HepG2 (cell line): Measurements from ENCODE around the gene TUBGCP6. TPM values are rescaled to one million over a fixed set of nuclear protein-coding genes. Genes with fewer than 3 reads are reported as not detected.
"Not testable (repeated sequence)": the region's sequence is repeated elsewhere in the genome, so short reads cannot be mapped to it uniquely, and the experiment has no call there.

Experiments used
- ATAC-seq: fragments of 200-7000 bp; cut with Tn5 transposase; 3 replicates; pipeline ENCODE4 v1.9.1; 2020; ENCODE audit warnings: mild to moderate bottlenecking, moderate library complexity
- BruUV-seq: library from RNA; stranded (reverse); fragments of 400-500 nt; replicated peaks from 2 replicates; lab custom pipeline; 2021; lab: Mats Ljungman, UMichigan
- CTCF ChIA-PET: fragments of 300-600 bp; formaldehyde crosslinking; extraction: SDS; loops from one replicate; lab custom pipeline; 2021; ENCODE audit warnings: low total read pairs, inconsistent platforms, low intra/inter-chr PET ratio; lab: Yijun Ruan, JAX
- POLR2A ChIA-PET: fragments of 350-600 bp; sonication (Branson Sonifier 250); formaldehyde crosslinking; loops from one replicate; lab custom pipeline; 2020; ENCODE audit warnings: antibody characterized with exemption, inconsistent platforms; lab: Yijun Ruan, JAX
- DNase-seq: peaks from one replicate; pipeline ENCODE4 v3.0.0-alpha.2; 2015; ENCODE audit warnings: low spot score
- FAIRE-seq: peaks from 3 replicates; lab custom pipeline; 2011; peaks lifted over from hg19 to GRCh38; lab: Jason Lieb, UNC
- H2AFZ ChIP-seq: one replicate; pipeline ENCODE4 v1.6.1; 2011; ENCODE audit warnings: low read length, inconsistent platforms
- H3K27ac ChIP-seq: fragments of 300-600 bp; 3 replicates; pipeline ENCODE4 v1.8.0; 2011; ENCODE audit warnings: mixed run types, mild to moderate bottlenecking, mixed read lengths, low read length, inconsistent platforms; ENCODE audit not compliant: insufficient read depth; ENCODE audit errors: extremely low read length
- H3K27me3 ChIP-seq, 2 experiments: fragments of 200-600 bp in 1 of 2; 2 replicates in 1 of 2; 3 replicates in 1 of 2; pipeline versions ENCODE4 v1.6.0 to v1.8.0; 2011; ENCODE audit warnings: low read length in 2 of 2, mild to moderate bottlenecking in 2 of 2, moderate library complexity in 2 of 2, inconsistent platforms in 1 of 2; ENCODE audit not compliant: insufficient read depth in 2 of 2, control insufficient read depth in 1 of 2
- H3K36me3 ChIP-seq, 2 experiments: fragments of 200-600 bp in 1 of 2; replicated peaks in 1 of 2; 2 replicates in 1 of 2; 3 replicates in 1 of 2; pipeline versions ENCODE4 v1.5.1 to v1.8.0; 2011; ENCODE audit warnings: low read length in 2 of 2, inconsistent platforms in 1 of 2; ENCODE audit not compliant: insufficient read depth in 2 of 2, control insufficient read depth in 1 of 2
- H3K4me1 ChIP-seq: 2 replicates; pipeline ENCODE4 v1.5.1; 2012; ENCODE audit warnings: low read length, inconsistent platforms; ENCODE audit not compliant: insufficient read depth
- H3K4me2 ChIP-seq: 2 replicates; pipeline ENCODE4 v1.6.0; 2011; ENCODE audit warnings: low read depth, low read length, inconsistent platforms
- H3K4me3 ChIP-seq, 3 experiments: fragments of 200-600 bp in 1 of 3; sonication (generic), shearing (Covaris generic) in 1 of 3; replicated peaks in 1 of 3; 2 replicates each; pipeline ENCODE4 v1.5.1; 2011 to 2016; ENCODE audit warnings: low read length in 3 of 3, inconsistent platforms in 2 of 3, low read depth in 2 of 3, mild to moderate bottlenecking in 2 of 3, control low read depth in 1 of 3, mixed read lengths in 1 of 3; ENCODE audit not compliant: insufficient read depth in 1 of 3
- H3K79me2 ChIP-seq: one replicate; pipeline ENCODE4 v1.6.1; 2011; ENCODE audit warnings: low read length, inconsistent platforms; ENCODE audit not compliant: insufficient read depth
- H3K9ac ChIP-seq: 2 replicates; pipeline ENCODE4 v1.6.0; 2011; ENCODE audit warnings: mild to moderate bottlenecking, low read depth, low read length, inconsistent platforms; ENCODE audit not compliant: insufficient read depth
- H3K9me3 ChIP-seq: 2 replicates; pipeline ENCODE4 v1.5.1; 2012; ENCODE audit warnings: mild to moderate bottlenecking, low read length
- H4K20me1 ChIP-seq: 2 replicates; pipeline ENCODE4 v1.6.0; 2011; ENCODE audit warnings: inconsistent platforms, mild to moderate bottlenecking, low read length, moderate library complexity; ENCODE audit not compliant: insufficient read depth
- AGO2 ChIP-seq: fragments of 200-400 bp; formaldehyde crosslinking; optimal IDR thresholded peaks from 2 replicates; pipeline ENCODE3; 2017; ENCODE audit warnings: mild to moderate bottlenecking, low read depth, low read length, moderate library complexity
- ARID5B ChIP-seq: IDR thresholded peaks from 2 replicates; pipeline ENCODE4 v1.4.0; 2020; ENCODE audit warnings: mild to moderate bottlenecking, missing genetic modification reagents
- HDAC2 ChIP-seq: sonication (generic); formaldehyde crosslinking; IDR thresholded peaks from 2 replicates; pipeline ENCODE4 v1.4.0; 2020; ENCODE audit warnings: missing genetic modification reagents
- IRX3 ChIP-seq: sonication (generic); formaldehyde crosslinking; IDR thresholded peaks from 2 replicates; pipeline ENCODE4 v1.8.1; 2023; ENCODE audit warnings: mild to moderate bottlenecking, low read depth, missing genetic modification reagents, borderline replicate concordance
- ISL2 ChIP-seq: sonication (generic); formaldehyde crosslinking; IDR thresholded peaks from 2 replicates; pipeline ENCODE4 v1.5.0; 2020; ENCODE audit warnings: missing genetic modification reagents
- MTF1 ChIP-seq: sonication (generic); formaldehyde crosslinking; IDR thresholded peaks from 2 replicates; pipeline ENCODE4 v1.5.0; 2020; ENCODE audit warnings: missing genetic modification reagents
- MXD4 ChIP-seq: IDR thresholded peaks from 2 replicates; pipeline ENCODE4 v1.6.1; 2016; ENCODE audit warnings: mild to moderate bottlenecking, missing biosample characterization, missing genetic modification reagents
- PCBP1 ChIP-seq: fragments of 200-400 bp; formaldehyde crosslinking; IDR thresholded peaks from 2 replicates; pipeline ENCODE4 v1.6.1; 2017; ENCODE audit warnings: mild to moderate bottlenecking, low read depth, low read length, borderline replicate concordance
- ZBTB21 ChIP-seq: sonication (generic); formaldehyde crosslinking; IDR thresholded peaks from 2 replicates; pipeline ENCODE4 v1.4.0; 2020; ENCODE audit warnings: missing genetic modification reagents
- ZFP37 ChIP-seq: sonication (generic); formaldehyde crosslinking; IDR thresholded peaks from 2 replicates; pipeline ENCODE4 v1.4.0; 2020; ENCODE audit warnings: missing genetic modification reagents, borderline replicate concordance
- ZNF577 ChIP-seq: sonication (generic); formaldehyde crosslinking; IDR thresholded peaks from 2 replicates; pipeline ENCODE4 v1.4.0; 2020; ENCODE audit warnings: mild to moderate bottlenecking, low read depth, missing genetic modification reagents, borderline replicate concordance
- WGBS: methylation state at CpG from one replicate; pipeline ENCODE4 v1.1.6; 2017; ENCODE audit warnings: low lambda C conversion rate; 5-methylcytosine and 5-hydroxymethylcytosine counted together
- in situ Hi-C: cut with HindIII; loops from 2 replicates; pipeline ENCODE4 v1.10.0; 2017; ENCODE audit warnings: low pct_unique_long_range_greater_than_20kb; ENCODE audit not compliant: extremely low pct_ligation_motif_present
- intact Hi-C: fragments of 100-400 bp; cut with micrococcal nuclease; formaldehyde crosslinking; loops from one replicate; pipeline ENCODE4 v1.10.0; 2022; ENCODE audit not compliant: unreplicated experiment
- polyA plus RNA-seq, 8 experiments: library from polyadenylated mRNA; depleted of rRNA in 3 of 8; stranded (reverse) in 7 of 8; unstranded in 1 of 8; fragments of >200 nt; fragmentation: Illumina TruSeq in 4 of 8; extraction: Trizol in 4 of 8; gene quantifications; 2 replicates each; pipeline versions ENCODE4 v1.2.1 to v1.2.3, GENCODE V29; 2011 to 2016; ENCODE audit warnings: low read depth in 4 of 8, missing spikeins in 1 of 8, mixed read lengths in 1 of 8; ENCODE audit not compliant: insufficient read depth in 1 of 8
- total RNA-seq, 5 experiments: library from RNA; depleted of rRNA; stranded (reverse); fragments of >200 nt; fragmentation: Illumina TruSeq; extraction: Trizol; gene quantifications; 2 replicates each; pipeline ENCODE4 v1.2.3, GENCODE V29; 2016; ENCODE audit warnings: low read depth in 1 of 5
- TF ChIP-seq, protein P1 (sequence below): sonication (generic); formaldehyde crosslinking; IDR thresholded peaks from 2 replicates; pipeline ENCODE4 v1.8.0; 2022; ENCODE audit warnings: mild to moderate bottlenecking, missing genetic modification reagents, moderate library complexity

The TUBGCP6 gene
- total and polyA plus RNA-seq, 2 of the 13 experiments (the other 11 are each of a cell fraction or from before 2014, with no cell fraction given) = 14.6 to 15.7 TPM

DNA sequence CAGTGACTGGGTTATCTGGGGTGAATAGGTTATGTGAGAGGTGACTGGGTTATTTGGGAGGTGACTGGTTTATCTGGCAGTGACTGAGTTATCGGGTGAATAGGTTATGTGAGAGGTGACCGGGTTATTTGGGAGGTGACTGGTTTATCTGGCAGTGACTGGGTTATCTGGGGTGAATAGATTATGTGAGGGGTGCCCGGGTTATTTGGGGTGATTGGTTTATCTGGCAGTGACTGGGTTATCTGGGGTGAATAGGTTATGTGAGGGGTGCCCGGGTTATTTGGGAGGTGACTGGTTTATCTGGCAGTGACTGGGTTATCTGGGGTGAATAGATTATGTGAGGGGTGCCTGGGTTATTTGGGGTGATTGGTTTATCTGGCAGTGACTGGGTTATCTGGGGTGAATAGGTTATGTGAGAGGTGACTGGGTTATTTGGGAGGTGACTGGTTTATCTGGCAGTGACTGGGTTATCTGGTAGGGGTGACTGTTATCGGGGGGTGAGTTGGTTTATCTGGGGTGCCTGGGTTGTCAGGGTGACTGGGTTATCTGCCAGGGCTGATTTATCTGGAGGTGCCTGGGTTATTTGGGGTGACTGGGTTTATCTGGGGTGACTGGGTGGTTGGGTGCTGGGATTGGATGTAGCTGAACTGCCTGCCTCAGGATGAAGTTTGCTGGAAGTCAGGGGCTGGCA, 76.2 kb downstream of the TUBGCP6 start:
- FAIRE-seq, H3K9me3 ChIP-seq, BruUV-seq, DNase-seq, in situ Hi-C loops, H3K4me3 ChIP-seq, H3K9ac ChIP-seq, H3K4me2 ChIP-seq, H3K27ac ChIP-seq, H3K79me2 ChIP-seq, H4K20me1 ChIP-seq, intact Hi-C loops, H2AFZ ChIP-seq, POLR2A ChIA-PET, ATAC-seq, H3K36me3 ChIP-seq: not testable (repeated sequence)
- 0% methylated on average over 5 of the region's 5 CpGs for WGBS
- H3K27me3 ChIP-seq = peaks cover 0 to 11% of the 10 kb centered on the region in 2 experiments; a peak in 2 of 5 replicates
- CTCF ChIA-PET = interaction anchor here (1.4 kb wide), 1 partner anchor 41 kb away, joined by 3 read pairs; no protein-coding TSS in a partner anchor
- peaks cover 19% of the 10 kb centered on the region for H3K4me1 ChIP-seq

DNA sequence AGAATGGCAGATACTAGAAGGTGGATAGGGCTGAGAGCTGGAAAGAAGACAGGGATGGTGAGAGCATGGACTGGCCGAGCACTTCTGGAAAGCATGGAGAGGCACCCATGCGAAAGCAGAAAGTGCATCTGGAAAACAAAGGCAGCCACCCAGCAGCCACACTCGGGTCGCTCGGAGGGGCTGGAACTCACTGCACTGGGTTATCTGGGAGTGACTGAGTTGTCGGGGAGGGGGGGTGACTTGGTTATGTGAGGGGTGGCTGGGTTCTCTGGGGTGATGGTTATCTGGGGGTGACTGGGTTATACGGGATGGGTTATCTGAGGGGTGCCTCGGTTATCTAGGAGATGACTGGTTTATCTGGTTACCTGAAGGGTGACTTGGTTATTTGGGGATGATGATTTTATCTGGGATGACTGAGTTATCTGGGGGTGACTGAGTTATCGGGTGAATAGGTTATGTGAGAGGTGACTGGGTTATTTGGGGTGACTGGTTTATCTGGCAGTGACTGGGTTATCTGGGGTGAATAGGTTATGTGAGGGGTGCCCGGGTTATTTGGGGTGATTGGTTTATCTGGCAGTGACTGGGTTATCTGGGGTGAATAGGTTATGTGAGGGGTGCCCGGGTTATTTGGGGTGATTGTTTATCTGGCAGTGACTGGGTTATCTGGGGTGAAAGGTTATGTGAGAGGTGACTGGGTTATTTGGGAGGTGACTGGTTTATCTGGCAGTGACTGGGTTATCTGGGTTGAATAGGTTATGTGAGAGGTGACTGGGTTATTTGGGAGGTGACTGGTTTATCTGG, 76.9 kb downstream of the TUBGCP6 start:
- ATAC-seq = no peak
- Histone ChIP-seq H3K9ac (no peak overlapping the region), H3K4me1 (peaks cover 19% of the 10 kb centered on the region), H4K20me1 (no peaks in the 10 kb centered on the region), H3K36me3 (no peaks in the 10 kb centered on the region), H2AFZ (no peak overlapping the region), H3K9me3 (no peaks in the 10 kb centered on the region), H3K27me3 (peaks cover 0 to 18% of the 10 kb centered on the region in 2 experiments; a peak in 2 of 5 replicates), H3K79me2 (no peaks in the 10 kb centered on the region), H3K27ac (no peak overlapping the region), H3K4me3 (no peak overlapping the region), H3K4me2 (no peak overlapping the region)
- POLR2A ChIA-PET = no interaction called here
- TF ChIP-seq AGO2 (no peak), ISL2 (CRISPR knock-in tag) (no peak), ZFP37 (CRISPR knock-in tag) (no peak), IRX3 (CRISPR knock-in tag) (no peak), PCBP1 (no peak), HDAC2 (no peak), ZNF577 (CRISPR knock-in tag) (no peak), ARID5B (no peak), MXD4 (CRISPR knock-in tag) (no peak), MTF1 (CRISPR knock-in tag) (no peak), ZBTB21 (no peak)
- TF ChIP-seq, protein P1, sequence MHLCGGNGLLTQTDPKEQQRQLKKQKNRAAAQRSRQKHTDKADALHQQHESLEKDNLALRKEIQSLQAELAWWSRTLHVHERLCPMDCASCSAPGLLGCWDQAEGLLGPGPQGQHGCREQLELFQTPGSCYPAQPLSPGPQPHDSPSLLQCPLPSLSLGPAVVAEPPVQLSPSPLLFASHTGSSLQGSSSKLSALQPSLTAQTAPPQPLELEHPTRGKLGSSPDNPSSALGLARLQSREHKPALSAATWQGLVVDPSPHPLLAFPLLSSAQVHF (CRISPR knock-in tag) = no peak
- in situ Hi-C loops (no loop called here), intact Hi-C loops (no loop called here)
- CTCF ChIA-PET = no interaction called here
- no peak for DNase-seq
- BruUV-seq = no TSS peak
- no peak for FAIRE-seq
- WGBS = 2% methylated on average over 11 of the region's 11 CpGs
